Esophagus (tissue), 2 donors: ENCODE data around the gene ALMS1. TPM values are rescaled to one million over a fixed set of nuclear protein-coding genes. Genes with fewer than 3 reads are reported as not detected.
"Not testable (repeated sequence)": the region's sequence is repeated elsewhere in the genome, so short reads cannot be mapped to it uniquely, and the experiment has no call there.

Experiments
- H3K27ac ChIP-seq, 2 donors: one replicate each; pipeline ENCODE4 v1.5.1; 2013; ENCODE audit warnings: low read depth in 2 of 2, mild to moderate bottlenecking in 2 of 2, inconsistent platforms in 1 of 2, low read length in 1 of 2, moderate library complexity in 1 of 2
- H3K27me3 ChIP-seq, 2 donors: one replicate each; pipeline ENCODE4 v1.6.1; 2013; ENCODE audit warnings: low read length in 2 of 2, control low read depth in 1 of 2, mild to moderate bottlenecking in 1 of 2; ENCODE audit not compliant: insufficient read depth in 2 of 2, control insufficient read depth in 1 of 2
- H3K36me3 ChIP-seq, 2 donors: one replicate each; pipeline ENCODE4 v1.6.1; 2013; ENCODE audit warnings: low read length in 1 of 2; ENCODE audit not compliant: control insufficient read depth in 2 of 2, insufficient read depth in 2 of 2
- H3K4me1 ChIP-seq, 2 donors: one replicate each; pipeline ENCODE4 v1.6.1; 2013; ENCODE audit warnings: low read length in 1 of 2; ENCODE audit not compliant: control insufficient read depth in 2 of 2, insufficient read depth in 2 of 2
- H3K4me3 ChIP-seq, 2 donors: one replicate each; pipeline ENCODE4 v1.5.1; 2013; ENCODE audit warnings: low read length in 2 of 2, mild to moderate bottlenecking in 2 of 2, low read depth in 1 of 2, moderate library complexity in 1 of 2
- H3K9me3 ChIP-seq, 2 donors: one replicate each; pipeline ENCODE4 v1.6.1; 2013; ENCODE audit warnings: mild to moderate bottlenecking in 2 of 2, low read depth in 1 of 2, low read length in 1 of 2, moderate library complexity in 1 of 2; ENCODE audit not compliant: control insufficient read depth in 2 of 2, insufficient read depth in 1 of 2
- WGBS, 2 donors: extraction: QIAGEN DNeasy Blood & Tissue Kit; methylation state at CpG; one replicate each; pipeline ENCODE4 v1.1.7; 2013; 5-methylcytosine and 5-hydroxymethylcytosine counted together
- polyA plus RNA-seq, 2 donors: library from polyadenylated mRNA; stranded (reverse); fragments of 200-250 nt; gene quantifications; one replicate each; pipeline ENCODE4 v1.2.3, GENCODE V29; 2013
- donor health status: healthy with polysubstance abuse.
- donor health status: Bipolar disorder and iron deficiency.

Gene ALMS1
- polyA plus RNA-seq, 2 donors: 3.3 to 3.8 TPM

DNA sequence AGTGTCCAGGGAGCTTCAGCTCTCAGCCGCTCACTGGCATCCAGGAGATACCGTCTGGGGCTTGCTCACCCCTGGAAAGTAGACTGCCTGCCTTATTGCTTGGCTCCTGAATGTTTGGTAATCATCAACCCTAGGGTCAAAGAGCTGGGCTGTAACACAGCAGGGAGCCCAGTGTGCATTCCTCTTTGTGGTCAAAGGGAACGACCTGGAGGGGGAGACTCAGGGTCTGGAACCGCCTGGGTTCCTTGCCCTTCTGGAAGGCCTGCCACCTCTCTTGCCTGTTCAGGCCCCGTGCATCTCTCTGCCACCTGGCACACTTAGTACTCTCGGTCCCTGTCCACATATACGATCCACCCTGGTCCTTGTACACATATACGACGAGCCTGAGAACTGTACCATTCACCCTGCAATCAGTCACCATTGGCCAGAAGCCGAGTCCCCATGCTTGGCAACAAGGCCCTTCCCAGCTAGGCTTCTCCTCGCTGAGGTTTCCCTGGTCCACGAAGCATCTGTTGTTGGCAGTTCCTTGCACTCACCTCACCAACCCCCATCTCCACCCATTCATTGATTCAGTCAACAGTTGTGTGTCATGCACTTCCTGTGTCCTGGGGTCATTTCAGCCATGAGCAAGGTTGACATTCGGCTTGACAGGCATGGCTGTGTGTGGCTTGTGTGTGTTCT is 256.8 kb downstream of the ALMS1 start, which contains the start of gene NAT8:
Gene NAT8 (minus strand): TSS at position 85 of the 681 bp plus-strand sequence. CDS start 794 bp downstream, outside the sequence.
- WGBS, 2 donors: 69 to 73% methylated on average over 13 of the region's 13 CpGs
- no peaks in the 10 kb centered on the region for H3K27me3 ChIP-seq
- H3K4me1 ChIP-seq: no peaks in the 10 kb centered on the region
- H3K36me3 ChIP-seq: no peaks in the 10 kb centered on the region
- H3K4me3 ChIP-seq: no peak within 1 kb of the TSS
- H3K9me3 ChIP-seq: peaks cover 0 to 4% of the 10 kb centered on the region in 2 donors
- H3K27ac ChIP-seq: no peak within 1 kb of the TSS

DNA sequence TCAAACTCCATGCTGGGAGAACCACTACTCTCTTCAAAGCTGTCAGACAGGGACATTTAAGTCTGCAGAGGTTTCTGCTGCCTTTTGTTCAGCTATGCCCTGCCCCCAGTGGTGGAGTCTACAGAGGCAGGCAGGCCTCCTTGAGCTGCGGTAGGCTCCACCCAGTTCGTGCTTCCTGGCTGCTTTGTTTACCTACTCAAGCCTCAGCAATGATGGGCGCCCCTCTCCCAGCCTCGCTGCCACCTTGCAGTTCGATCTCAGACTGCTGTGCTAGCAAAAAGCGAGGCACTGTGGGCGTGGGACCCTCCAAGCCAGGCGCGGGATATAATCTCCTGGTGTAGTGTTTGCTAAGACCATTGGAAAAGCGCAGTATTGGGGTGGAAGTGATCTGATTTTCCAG is 262.1 kb downstream of the ALMS1 start:
- not testable (repeated sequence) for H3K27me3 ChIP-seq, H3K4me3 ChIP-seq, H3K36me3 ChIP-seq, H3K4me1 ChIP-seq, H3K9me3 ChIP-seq, H3K27ac ChIP-seq
- WGBS, 2 donors: 84 to 86% methylated on average over 10 of the region's 10 CpGs

DNA sequence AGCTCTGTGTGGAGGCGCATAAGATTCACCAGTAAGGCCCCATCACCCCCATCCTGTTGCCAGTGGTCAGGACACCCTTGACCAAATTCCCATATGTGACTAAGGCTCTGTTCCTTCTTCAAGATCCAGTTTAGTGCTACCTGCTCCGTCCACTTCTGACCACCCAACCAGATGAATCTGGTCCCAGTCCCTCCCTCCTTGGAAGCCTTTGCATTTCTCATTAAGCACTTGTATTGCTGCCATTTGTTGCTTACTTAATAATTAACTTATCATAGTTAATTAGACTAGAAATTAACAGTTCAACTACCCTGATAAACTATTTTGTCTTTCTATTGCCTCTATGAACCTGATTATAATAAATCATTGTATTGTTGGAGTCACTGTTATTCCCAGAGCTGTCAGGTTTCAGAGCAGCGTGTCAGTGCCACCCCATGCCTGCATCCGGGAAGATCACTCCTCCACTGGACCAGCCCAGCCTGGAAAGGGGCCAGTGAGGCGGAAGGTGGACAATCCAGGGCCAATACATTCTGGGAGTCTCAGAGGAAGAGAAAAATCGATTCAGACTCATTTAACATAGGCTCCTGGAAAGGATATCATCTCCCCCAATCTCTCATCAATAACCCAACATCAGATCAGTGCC is 266.1 kb downstream of the ALMS1 start:
- no peaks in the 10 kb centered on the region for H3K4me1 ChIP-seq

DNA sequence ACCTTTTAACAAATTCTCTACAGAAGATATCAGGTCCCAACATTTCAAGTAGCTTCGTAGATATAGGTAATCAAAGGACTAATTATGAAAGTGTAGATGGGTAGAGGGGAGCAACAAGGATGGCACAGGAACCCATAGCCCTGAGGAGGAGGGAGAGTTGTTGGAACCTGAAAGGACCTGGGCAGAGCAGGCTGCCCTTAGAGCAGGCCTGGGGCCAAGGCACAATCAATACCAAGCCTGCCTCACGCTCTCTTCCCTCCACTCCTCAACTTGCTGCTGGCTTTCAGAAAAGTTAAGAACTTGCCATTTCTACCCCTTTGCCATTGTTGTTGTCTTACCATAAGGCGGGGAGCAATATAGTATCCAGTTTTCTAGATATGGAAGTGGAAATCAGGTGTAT is 266.7 kb downstream of the ALMS1 start:
- H3K27ac ChIP-seq: no peak overlapping the region
- WGBS, 2 donors: 88 to 94% methylated on average over 3 of the region's 3 CpGs
- H3K36me3 ChIP-seq: no peaks in the 10 kb centered on the region
- no peaks in the 10 kb centered on the region for H3K27me3 ChIP-seq
- H3K9me3 ChIP-seq: peaks cover 0 to 2% of the 10 kb centered on the region in 2 donors
- no peaks in the 10 kb centered on the region for H3K4me1 ChIP-seq
- H3K4me3 ChIP-seq: no peak overlapping the region

More for the DNA sequence above, 266.1 kb downstream of the ALMS1 start:
- Histone ChIP-seq H3K27ac (no peak overlapping the region), H3K9me3 (peaks cover 0 to 2% of the 10 kb centered on the region in 2 donors), H3K36me3 (no peaks in the 10 kb centered on the region), H3K4me3 (no peak overlapping the region), H3K27me3 (no peaks in the 10 kb centered on the region)
- 61 to 70% methylated on average over 6 of the region's 6 CpGs for WGBS, 2 donors

DNA sequence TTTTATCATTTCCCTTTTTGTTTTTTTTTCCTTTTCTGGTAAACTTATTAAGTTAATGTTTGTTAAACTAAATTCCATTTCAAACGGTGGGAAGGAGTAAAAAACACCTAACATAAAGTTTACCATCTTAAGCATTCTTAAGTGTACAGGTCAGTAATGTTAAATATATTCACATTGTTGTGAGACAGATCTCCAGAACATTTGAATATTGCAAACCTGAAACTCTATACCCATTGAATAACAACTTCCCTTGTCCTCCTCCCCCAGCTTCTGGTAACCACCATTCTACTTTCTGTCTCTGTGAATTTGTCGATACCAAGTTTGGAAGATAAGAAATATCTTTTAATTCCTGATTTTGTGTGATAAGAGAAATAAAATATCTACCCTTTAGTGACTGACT is 268.5 kb downstream of the ALMS1 start:
- Histone ChIP-seq H3K27ac (no peak overlapping the region), H3K9me3 (no peaks in the 10 kb centered on the region), H3K27me3 (no peaks in the 10 kb centered on the region), H3K4me1 (no peaks in the 10 kb centered on the region), H3K36me3 (no peaks in the 10 kb centered on the region), H3K4me3 (no peak overlapping the region)
- 56 to 68% methylated on average over 2 of the region's 2 CpGs for WGBS, 2 donors

Other genes starting within 250 kb of the ALMS1 start
- not detected for gene NOTO, start 183.3 kb upstream of the ALMS1 start, polyA plus RNA-seq
- 10 to 100 TPM; 12.6 to 13.6 TPM for gene SMYD5, start 171.6 kb upstream of the ALMS1 start, polyA plus RNA-seq
- 10 to 100 TPM; 21.4 to 22.5 TPM for gene PRADC1, start 152.6 kb upstream of the ALMS1 start, polyA plus RNA-seq
- 100 to 1,000 TPM; 101 to 164 TPM for gene CCT7, start 151.5 kb upstream of the ALMS1 start, polyA plus RNA-seq
- under 1 TPM; 0.72 to 0.92 TPM for gene FBXO41, start 101.4 kb upstream of the ALMS1 start, polyA plus RNA-seq
- not detected for gene EGR4, start 92.3 kb upstream of the ALMS1 start, polyA plus RNA-seq